ENCODE measurements around the gene RAD50.
A peak's percentile ranks its signal among the peaks of the same experiment; 100 is the strongest.
"Not testable (repeated sequence)": the region's sequence is repeated elsewhere in the genome, so short reads cannot be mapped to it uniquely, and the experiment has no call there.

The RAD50 gene

GRCh38 chr5:132556763-132557477, at the start of gene RAD50:
RAD50 (plus strand) TSS chr5:132556977; CDS start chr5:132557325, 348 bp downstream.
- DNase-seq, result peak; percentile 97

GRCh38 chr5:132510076-132510475, 46.7 kb upstream of the RAD50 start:
- DNase-seq, result no peak

GRCh38 chr5:132513618-132514336, 43.0 kb upstream of the RAD50 start:
- not testable (repeated sequence) for DNase-seq

- not testable (repeated sequence) for DNase-seq
Measured at GRCh38 chr5:132522067-132522466, 34.7 kb upstream of the RAD50 start.

- not testable (repeated sequence) for DNase-seq
Measured at GRCh38 chr5:132524877-132525276, 31.9 kb upstream of the RAD50 start.

- DNase-seq, result no peak
Measured at GRCh38 chr5:132525299-132525724, 31.5 kb upstream of the RAD50 start.

- peak; percentile 74 for DNase-seq
Measured at GRCh38 chr5:132526290-132526973, 30.3 kb upstream of the RAD50 start.

GRCh38 chr5:132526974-132527564, 29.7 kb upstream of the RAD50 start:
- DNase-seq, result no peak

GRCh38 chr5:132528021-132528420, 28.8 kb upstream of the RAD50 start:
- no peak for DNase-seq

GRCh38 chr5:132528866-132529634, 27.7 kb upstream of the RAD50 start:
- no peak for DNase-seq

GRCh38 chr5:132530946-132531345, 25.8 kb upstream of the RAD50 start:
- DNase-seq, result no peak

- DNase-seq, result no peak
Measured at GRCh38 chr5:132539716-132540115, 17.1 kb upstream of the RAD50 start.

- no peak for DNase-seq
Measured at GRCh38 chr5:132540149-132540548, 16.6 kb upstream of the RAD50 start.

GRCh38 chr5:132540764-132541163, 16.0 kb upstream of the RAD50 start:
- DNase-seq, result no peak

- DNase-seq, result no peak
Measured at GRCh38 chr5:132543472-132544201, 13.1 kb upstream of the RAD50 start, which contains the start of gene IL5. IL5 (minus strand) TSS chr5:132543522; CDS start chr5:132543478, 44 bp downstream.

GRCh38 chr5:132546108-132546507, 10.7 kb upstream of the RAD50 start:
- peak; percentile 73 for DNase-seq

GRCh38 chr5:132547269-132547668, 9.5 kb upstream of the RAD50 start:
- DNase-seq, result no peak

GRCh38 chr5:132548834-132549233, 7.9 kb upstream of the RAD50 start:
- not testable (repeated sequence) for DNase-seq

- no peak for DNase-seq
Measured at GRCh38 chr5:132549576-132549975, 7.2 kb upstream of the RAD50 start.

- no peak for DNase-seq
Measured at GRCh38 chr5:132556153-132556762, 519 bp upstream of the RAD50 start.
